ENCODE results near the gene DPF3. TPM values are rescaled to one million over a fixed set of nuclear protein-coding genes. Genes with fewer than 3 reads are reported as not detected.

DPF3 gene
- total and polyA plus RNA-seq, 12 donors, result 0.91 to 6.0 (median 2.9) TPM

GRCh38 chr14:72594099-72594901 lies 299.6 kb downstream of the DPF3 start:
- TF ChIP-seq, protein P1, sequence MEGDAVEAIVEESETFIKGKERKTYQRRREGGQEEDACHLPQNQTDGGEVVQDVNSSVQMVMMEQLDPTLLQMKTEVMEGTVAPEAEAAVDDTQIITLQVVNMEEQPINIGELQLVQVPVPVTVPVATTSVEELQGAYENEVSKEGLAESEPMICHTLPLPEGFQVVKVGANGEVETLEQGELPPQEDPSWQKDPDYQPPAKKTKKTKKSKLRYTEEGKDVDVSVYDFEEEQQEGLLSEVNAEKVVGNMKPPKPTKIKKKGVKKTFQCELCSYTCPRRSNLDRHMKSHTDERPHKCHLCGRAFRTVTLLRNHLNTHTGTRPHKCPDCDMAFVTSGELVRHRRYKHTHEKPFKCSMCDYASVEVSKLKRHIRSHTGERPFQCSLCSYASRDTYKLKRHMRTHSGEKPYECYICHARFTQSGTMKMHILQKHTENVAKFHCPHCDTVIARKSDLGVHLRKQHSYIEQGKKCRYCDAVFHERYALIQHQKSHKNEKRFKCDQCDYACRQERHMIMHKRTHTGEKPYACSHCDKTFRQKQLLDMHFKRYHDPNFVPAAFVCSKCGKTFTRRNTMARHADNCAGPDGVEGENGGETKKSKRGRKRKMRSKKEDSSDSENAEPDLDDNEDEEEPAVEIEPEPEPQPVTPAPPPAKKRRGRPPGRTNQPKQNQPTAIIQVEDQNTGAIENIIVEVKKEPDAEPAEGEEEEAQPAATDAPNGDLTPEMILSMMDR (IDR thresholded peaks at IDR 0.05), result no peak
- no peak for TF ChIP-seq POLR2A (IDR thresholded peaks at IDR 0.05)
- Histone ChIP-seq H3K27me3 (no peaks in the 10 kb centered on the region), H3K4me3 (no peak overlapping the region), H3K36me3 (replicated peaks in 1 of 2) (no peaks in the 10 kb centered on the region), H3K4me1 (replicated peaks in 1 of 2) (no peaks in the 10 kb centered on the region), H3K9me3 (replicated peaks in 1 of 3) (no peaks in the 10 kb centered on the region), H3K27ac (no peak overlapping the region)
- DNase-seq, result no peak
- 75 to 85% (median 81%) methylated on average over 14 of the region's 14 CpGs for WGBS, 4 donors
- intact Hi-C loops (cut with DNase I), result no loop called here

DNA sequence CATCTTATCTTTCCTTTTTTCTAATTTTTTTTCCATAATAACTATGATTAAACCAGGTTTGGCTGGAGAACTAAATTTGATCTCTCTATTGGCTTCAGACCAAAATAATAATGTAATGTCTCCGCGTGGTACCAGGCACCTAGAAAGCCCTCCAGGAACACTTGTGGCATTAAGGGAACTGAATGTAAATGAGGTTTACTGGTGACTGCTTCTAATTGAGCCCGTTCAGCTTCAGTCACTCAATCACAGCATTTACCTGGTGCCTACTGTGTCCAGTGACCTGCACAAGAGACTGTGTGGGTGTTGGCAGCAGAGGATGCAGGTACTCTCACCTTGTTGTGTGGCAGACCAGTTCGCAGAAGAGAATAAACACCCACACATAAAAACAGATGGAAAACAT lies 302.5 kb downstream of the DPF3 start:
- TF ChIP-seq, protein P1 (IDR thresholded peaks at IDR 0.05), result no peak
- TF ChIP-seq POLR2A (IDR thresholded peaks at IDR 0.05), result no peak
- no peaks in the 10 kb centered on the region for H3K27me3 ChIP-seq
- no peak for DNase-seq
- intact Hi-C loops (cut with DNase I), result no loop called here
- H3K9me3 ChIP-seq (replicated peaks in 1 of 3), result no peaks in the 10 kb centered on the region
- H3K4me1 ChIP-seq (replicated peaks in 1 of 2), result no peaks in the 10 kb centered on the region
- 75 to 88% (median 82%) methylated on average over 4 of the region's 4 CpGs for WGBS, 4 donors
- no peak overlapping the region for H3K4me3 ChIP-seq
- H3K36me3 ChIP-seq (replicated peaks in 1 of 2), result no peaks in the 10 kb centered on the region
- H3K27ac ChIP-seq, result no peak overlapping the region

- TF ChIP-seq, protein P1 (IDR thresholded peaks at IDR 0.05), result no peak
- no peak for TF ChIP-seq POLR2A (IDR thresholded peaks at IDR 0.05)
- H3K36me3 ChIP-seq (replicated peaks in 1 of 2), result no peaks in the 10 kb centered on the region
- no peak overlapping the region for H3K4me3 ChIP-seq
- DNase-seq, result no peak
- WGBS, 4 donors, result 66 to 79% (median 71%) methylated on average over 7 of the region's 7 CpGs
- no peaks in the 10 kb centered on the region for H3K9me3 ChIP-seq (replicated peaks in 1 of 3)
- intact Hi-C loops (cut with DNase I), result no loop called here
- no peaks in the 10 kb centered on the region for H3K4me1 ChIP-seq (replicated peaks in 1 of 2)
- H3K27me3 ChIP-seq, result no peaks in the 10 kb centered on the region
- no peak overlapping the region for H3K27ac ChIP-seq
These were observed 303.3 kb downstream of the DPF3 start for GRCh38 chr14:72590577-72590976.

GRCh38 chr14:72589652-72590051 lies 304.2 kb downstream of the DPF3 start:
- no peak overlapping the region for H3K4me3 ChIP-seq
- intact Hi-C loops (cut with DNase I), result no loop called here
- no peaks in the 10 kb centered on the region for H3K9me3 ChIP-seq (replicated peaks in 1 of 3)
- no peak for DNase-seq
- H3K27ac ChIP-seq, result no peak overlapping the region
- H3K4me1 ChIP-seq (replicated peaks in 1 of 2), result no peaks in the 10 kb centered on the region
- no peak for TF ChIP-seq POLR2A (IDR thresholded peaks at IDR 0.05)
- TF ChIP-seq, protein P1 (IDR thresholded peaks at IDR 0.05), result no peak
- no peaks in the 10 kb centered on the region for H3K36me3 ChIP-seq (replicated peaks in 1 of 2)
- H3K27me3 ChIP-seq, result no peaks in the 10 kb centered on the region

Data from adrenal gland (tissue), 12 donors.